NOMO-1 treated with DMSO at 0.1 percent for 48 hours (cell line): Measurements from ENCODE around the gene SLC25A10.
A peak's percentile ranks its signal among the peaks of the same experiment; 100 is the strongest.

ENCODE experiments used
- DNase-seq: peaks from one replicate; lab custom pipeline; 2025; ENCODE audit not compliant: unreplicated experiment; lab: John Stamatoyannopoulos, UW

Gene SLC25A10

DNA sequence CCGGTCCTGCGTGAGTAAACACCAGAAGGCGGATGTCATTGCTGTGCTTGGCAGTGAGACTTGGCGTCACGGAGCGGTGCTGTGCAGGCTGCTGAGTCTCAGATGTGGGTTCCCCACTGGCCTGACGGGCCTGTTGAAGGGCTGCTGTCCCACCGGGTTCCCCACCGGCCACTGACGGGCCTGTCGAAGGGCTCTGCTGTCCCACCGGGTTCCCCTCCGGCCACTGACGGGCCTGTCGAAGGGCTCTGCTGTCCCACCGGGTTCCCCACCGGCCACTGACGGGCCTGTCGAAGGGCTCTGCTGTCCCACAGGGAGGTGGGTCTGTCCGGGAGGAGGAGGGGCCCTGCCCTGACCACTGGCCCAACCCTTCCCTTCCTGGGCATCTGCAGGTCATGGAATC, 25.5 kb upstream of the SLC25A10 start:
- DNase-seq: no peak

DNA sequence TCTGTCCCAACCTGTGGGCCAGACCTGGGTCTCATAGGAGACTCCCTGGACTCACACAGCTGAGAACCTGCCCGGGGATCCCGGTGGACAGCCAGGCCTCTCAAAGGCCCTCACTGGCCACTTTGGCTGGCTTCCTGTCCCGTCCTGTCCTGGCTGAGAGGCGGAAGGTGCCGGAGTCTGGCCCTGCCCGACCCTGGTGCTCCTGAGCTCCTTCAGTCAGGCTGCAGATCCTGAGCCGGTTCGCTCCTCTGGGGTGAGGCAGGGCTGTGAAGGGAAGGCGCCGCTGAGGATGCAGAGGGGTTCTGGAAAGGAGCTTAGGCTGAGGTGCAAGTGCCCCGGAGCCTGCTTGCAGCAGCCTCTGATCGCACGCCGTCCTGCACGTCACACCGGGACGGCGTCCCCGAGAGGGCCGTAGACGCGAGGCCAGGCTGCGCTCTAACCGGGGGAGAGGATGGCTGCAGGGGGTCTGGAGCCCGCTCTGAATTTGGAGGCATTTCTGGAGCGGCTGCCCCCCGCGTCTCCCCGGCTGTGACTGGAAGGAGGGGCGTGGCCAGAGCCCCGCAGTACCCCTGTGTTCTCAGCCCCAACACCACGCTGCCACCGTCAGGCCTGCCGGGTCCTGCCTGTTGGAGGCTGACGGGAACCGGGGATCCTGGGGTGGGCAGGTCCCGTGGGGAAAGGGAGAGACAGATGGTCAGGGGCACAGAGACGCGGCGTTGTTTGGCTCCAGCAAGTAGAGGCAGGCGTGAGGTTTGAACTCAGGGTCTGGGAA, 24.1 kb upstream of the SLC25A10 start:
- DNase-seq: no peak

DNA sequence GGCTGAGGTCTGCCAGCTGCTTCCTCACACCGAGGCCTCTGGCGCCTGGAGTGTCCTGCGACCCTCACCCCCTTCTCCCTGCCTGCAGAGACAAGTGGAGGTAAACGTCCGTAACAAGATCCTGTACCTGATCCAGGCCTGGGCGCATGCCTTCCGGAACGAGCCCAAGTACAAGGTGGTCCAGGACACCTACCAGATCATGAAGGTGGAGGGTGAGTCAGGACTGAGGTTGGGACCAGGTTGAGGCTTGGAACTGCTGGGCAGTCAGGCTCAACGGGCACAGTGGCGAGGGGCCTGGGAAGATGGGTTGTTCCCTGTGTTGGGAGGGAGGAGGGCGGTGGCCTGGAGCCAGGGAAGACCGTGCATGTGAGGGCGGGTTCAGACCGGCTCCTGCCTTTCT, 23.5 kb upstream of the SLC25A10 start:
- no peak for DNase-seq

DNA sequence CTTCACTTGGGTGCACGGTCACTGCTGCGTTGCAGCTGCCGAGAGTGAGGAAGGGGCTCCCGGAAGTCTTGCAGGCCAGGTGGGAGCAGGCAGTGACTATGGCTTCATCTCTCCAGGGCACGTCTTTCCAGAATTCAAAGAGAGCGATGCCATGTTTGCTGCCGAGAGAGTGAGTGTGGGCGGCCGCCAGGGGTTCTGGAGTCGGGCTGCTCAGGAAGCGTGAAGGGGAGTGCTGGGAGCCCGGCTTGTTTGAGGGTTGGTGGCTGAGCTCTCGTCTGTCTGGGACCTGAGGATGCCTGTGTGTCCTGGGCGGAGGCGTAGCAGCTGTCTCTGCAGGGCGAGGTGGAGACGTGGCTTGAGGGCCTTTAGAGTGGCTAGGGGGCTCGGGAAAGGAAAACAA, 22.0 kb upstream of the SLC25A10 start:
- DNase-seq: no peak

DNA sequence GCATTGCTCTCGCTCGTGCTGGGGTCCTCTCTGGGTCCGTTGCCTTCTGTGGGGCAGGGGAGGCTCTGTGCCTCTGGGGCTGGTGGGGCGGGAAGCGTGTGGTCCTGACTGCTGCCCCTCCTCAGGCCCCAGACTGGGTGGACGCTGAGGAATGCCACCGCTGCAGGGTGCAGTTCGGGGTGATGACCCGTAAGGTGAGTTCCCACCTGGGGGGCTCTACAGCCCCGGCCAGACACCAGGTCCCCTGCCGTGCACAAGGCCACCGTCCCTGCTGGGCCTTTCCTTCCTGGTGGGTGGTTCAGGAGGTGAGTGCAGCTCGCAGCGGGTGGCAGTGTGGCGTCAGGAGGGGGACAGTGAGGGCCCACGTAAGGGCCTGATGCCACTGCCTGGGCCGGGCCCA, 21.5 kb upstream of the SLC25A10 start:
- DNase-seq: no peak

DNA sequence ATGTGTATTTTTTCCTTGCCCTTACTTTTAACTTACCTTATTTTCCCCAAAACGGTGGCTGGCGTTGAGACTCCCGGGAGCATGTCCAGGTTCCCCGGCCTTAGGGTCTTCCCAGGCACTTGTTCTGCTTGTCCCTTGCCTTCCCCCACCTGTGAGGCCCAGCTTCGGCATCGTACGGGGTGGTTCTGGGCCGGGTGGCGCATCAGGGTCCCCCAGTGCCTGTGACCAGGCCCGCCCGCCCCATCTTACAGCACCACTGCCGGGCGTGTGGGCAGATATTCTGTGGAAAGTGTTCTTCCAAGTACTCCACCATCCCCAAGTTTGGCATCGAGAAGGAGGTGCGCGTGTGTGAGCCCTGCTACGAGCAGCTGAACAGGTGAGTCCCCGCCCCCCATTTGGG, 20.9 kb upstream of the SLC25A10 start:
- no peak for DNase-seq

DNA sequence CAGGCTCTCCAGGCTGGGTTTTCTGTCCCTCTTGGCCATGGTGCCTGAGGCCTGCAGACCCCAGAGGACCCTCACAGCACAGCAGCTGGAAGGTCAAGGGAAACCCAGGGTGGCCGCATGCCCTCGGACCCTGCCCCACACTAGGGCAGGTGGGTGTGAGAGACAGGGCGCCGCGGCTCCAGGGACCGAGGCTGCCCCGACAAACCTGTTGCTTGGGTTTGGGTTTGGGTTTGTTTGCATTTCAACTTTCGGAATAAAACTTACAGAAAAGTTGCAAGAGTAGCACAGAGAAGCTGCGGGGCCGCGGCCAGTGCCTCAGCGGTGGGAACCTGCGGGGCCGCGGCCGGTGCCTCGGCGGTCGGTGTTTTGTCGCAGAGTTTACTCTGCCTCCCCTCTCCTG, 20.5 kb upstream of the SLC25A10 start:
- DNase-seq: no peak

DNA sequence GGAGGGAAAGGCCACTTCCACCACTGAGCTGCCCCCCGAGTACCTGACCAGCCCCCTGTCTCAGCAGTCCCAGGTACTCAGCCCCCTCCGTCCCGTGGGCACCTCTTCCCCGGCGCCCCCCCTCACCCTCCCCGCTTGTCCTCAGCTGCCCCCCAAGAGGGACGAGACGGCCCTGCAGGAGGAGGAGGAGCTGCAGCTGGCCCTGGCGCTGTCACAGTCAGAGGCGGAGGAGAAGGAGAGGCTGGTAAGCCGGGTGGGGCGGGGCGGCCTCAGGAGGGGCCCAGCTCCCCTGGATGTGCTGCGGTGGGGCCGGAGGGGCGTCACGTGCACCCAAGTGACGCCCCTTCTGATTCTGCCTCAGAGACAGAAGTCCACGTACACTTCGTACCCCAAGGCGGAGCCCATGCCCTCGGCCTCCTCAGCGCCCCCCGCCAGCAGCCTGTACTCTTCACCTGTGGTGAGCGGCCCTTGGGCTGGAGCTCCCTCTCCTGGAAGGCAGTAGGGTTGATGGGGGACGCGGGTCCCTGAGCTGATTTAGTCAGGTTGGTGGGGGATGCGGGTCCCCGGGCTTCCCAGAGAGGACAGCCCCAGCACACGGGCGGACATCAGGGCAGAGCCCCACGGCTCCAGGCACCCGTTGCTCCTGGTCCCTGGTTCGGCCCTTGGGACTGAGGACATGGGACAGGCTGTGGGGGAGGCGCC, 18.4 kb upstream of the SLC25A10 start:
- DNase-seq: no peak

DNA sequence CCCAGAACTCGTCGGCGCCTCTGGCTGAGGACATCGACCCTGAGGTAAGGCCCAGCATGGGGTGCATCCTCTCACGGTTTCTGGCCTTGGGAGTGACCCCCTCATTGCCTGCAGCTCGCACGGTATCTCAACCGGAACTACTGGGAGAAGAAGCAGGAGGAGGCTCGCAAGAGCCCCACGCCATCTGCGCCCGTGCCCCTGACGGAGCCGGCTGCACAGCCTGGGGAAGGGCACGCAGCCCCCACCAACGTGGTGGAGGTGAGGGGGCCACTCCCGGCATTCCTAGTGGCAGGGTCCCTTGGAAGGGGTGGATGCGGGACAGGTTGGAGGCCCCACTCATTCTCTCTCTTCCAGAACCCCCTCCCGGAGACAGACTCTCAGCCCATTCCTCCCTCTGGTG, 17.3 kb upstream of the SLC25A10 start:
- no peak for DNase-seq

DNA sequence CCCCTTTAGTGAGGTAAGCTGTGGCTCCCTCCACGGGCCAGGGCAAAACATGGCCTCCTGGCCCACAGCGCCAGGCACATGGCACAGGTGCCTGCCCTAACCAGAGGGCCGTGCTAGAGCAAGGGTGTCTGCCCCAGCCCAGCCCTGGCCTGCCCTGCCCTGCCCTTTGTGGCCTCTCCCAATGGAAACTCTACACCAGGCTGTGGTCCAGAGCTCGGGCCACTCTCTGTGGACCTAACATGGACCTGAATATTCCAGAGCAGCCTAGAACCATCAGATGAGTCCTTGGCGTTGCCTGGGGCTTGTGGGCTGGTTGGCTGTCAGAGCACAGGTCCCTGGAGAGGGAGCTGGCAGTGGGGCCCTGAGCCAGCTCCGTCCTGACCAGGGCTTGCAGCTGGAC, 16.9 kb upstream of the SLC25A10 start:
- no peak for DNase-seq

DNA sequence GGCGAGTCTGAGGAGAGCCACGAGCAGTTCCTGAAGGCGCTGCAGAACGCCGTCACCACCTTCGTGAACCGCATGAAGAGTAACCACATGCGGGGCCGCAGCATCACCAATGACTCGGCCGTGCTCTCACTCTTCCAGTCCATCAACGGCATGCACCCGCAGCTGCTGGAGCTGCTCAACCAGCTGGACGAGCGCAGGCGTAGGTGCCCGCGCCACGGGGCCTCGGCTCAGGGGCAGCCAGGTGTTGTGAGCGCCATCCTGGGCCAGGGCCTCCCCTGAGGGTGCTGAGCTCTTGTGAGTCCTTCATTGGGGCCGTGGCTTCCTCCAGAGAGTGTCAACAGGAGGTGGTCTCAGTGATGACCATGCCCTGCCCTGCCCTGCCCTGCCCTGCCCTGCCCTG, 16.3 kb upstream of the SLC25A10 start:
- no peak for DNase-seq

DNA sequence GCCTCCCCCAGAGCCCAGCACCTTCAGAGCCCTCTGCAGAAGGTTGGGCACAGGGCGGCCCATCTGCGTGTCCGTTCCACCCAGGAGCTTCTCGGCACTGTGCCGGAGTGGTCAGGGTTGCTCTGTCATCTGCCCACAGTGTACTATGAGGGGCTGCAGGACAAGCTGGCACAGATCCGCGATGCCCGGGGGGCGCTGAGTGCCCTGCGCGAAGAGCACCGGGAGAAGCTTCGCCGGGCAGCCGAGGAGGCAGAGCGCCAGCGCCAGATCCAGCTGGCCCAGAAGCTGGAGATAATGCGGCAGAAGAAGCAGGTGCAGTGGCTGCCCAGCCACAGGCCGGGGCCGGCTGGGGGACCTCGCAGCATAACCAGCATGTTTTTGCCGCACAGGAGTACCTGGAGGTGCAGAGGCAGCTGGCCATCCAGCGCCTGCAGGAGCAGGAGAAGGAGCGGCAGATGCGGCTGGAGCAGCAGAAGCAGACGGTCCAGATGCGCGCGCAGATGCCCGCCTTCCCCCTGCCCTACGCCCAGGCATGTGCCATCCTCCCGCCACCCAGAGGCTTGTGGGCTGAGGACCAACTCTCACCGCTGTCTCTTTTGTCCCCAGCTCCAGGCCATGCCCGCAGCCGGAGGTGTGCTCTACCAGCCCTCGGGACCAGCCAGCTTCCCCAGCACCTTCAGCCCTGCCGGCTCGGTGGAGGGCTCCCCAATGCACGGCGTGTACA, 15.7 kb upstream of the SLC25A10 start:
- no peak for DNase-seq

DNA sequence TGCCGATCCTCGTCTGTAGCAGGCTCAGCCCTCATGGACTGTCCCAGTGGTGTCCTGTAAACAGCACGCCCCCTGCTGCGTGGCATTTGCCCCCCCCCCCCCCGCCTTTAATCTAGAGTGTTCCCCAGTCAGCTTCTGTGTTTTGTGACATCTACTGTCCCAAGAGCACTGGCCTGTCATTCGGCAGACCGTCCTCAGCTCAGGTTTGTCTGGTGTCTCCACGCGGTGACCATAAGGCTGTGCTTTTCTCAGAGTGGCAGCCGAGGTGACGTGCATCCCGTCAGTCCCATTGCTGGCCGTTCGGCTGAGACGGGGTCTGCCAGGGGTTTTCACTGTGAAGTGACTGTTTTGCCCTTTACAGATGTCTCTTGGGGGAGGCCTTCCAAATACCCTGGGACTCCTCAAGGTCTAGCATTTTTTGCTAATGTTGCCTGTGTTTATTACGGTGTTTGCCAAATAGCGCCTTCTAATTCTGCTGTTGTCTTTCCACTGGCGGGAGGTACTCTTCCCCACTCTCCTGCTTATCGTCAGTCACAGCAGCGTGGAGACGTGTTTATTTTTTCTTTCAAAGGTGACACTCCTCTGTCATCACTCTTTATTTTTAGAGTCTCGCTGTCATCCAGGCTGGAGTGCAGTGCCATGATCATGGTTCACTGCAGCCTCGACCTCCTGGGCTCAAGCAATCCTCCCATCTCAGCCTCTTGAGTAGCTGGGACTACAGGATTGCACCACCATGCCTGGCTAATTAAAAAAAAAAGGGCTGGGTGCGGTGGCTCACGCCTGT, 14.6 kb upstream of the SLC25A10 start:
- no peak for DNase-seq

DNA sequence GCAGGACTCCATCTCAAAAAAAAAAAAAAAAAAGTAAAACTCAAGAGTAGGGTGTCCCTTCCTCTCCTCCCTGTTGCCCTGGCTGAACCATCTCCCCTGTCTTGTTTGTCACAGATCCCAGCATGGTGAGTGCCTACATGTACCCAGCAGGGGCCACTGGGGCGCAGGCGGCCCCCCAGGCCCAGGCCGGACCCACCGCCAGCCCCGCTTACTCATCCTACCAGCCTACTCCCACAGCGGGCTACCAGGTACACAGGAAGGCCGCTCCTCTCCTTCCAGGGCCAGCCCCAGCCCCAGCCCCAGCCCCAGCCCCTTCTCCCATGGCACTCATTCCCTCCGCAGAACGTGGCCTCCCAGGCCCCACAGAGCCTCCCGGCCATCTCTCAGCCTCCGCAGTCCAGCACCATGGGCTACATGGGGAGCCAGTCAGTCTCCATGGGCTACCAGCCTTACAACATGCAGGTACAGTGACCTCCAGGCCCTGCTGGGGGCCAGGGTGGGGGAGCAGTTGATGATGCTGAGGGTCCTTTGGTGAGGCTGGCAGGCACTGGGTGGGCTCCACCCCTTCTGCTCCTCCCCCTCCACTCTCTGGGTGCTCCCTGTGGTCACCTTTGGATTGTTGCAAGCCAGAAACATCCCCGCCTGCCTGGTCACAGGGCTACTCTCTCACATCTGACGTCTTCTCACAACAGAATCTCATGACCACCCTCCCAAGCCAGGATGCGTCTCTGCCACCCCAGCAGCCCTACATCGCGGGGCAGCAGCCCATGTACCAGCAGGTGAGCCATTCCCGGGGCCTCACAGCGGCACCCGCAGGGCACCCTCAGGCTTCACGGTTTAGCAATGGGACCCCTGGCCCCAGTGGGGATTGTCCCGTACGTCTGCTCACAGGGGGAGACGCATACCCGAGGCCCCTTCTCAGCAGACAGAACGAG, 11.5 kb upstream of the SLC25A10 start:
- DNase-seq: no peak

DNA sequence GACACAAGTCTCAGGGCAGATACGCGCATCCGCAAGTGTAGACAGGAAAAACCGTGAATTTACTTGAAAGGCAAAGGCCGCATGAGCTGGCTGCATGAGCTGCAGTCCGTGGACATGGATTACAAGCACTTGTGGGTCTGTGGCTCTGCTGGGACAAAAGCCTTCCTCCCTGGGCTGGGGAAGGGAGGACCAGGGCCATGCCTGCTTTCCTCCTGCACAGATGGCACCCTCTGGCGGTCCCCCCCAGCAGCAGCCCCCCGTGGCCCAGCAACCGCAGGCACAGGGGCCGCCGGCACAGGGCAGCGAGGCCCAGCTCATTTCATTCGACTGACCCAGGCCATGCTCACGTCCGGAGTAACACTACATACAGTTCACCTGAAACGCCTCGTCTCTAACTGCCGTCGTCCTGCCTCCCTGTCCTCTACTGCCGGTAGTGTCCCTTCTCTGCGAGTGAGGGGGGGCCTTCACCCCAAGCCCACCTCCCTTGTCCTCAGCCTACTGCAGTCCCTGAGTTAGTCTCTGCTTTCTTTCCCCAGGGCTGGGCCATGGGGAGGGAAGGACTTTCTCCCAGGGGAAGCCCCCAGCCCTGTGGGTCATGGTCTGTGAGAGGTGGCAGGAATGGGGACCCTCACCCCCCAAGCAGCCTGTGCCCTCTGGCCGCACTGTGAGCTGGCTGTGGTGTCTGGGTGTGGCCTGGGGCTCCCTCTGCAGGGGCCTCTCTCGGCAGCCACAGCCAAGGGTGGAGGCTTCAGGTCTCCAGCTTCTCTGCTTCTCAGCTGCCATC, 10.6 kb upstream of the SLC25A10 start:
- no peak for DNase-seq

DNA sequence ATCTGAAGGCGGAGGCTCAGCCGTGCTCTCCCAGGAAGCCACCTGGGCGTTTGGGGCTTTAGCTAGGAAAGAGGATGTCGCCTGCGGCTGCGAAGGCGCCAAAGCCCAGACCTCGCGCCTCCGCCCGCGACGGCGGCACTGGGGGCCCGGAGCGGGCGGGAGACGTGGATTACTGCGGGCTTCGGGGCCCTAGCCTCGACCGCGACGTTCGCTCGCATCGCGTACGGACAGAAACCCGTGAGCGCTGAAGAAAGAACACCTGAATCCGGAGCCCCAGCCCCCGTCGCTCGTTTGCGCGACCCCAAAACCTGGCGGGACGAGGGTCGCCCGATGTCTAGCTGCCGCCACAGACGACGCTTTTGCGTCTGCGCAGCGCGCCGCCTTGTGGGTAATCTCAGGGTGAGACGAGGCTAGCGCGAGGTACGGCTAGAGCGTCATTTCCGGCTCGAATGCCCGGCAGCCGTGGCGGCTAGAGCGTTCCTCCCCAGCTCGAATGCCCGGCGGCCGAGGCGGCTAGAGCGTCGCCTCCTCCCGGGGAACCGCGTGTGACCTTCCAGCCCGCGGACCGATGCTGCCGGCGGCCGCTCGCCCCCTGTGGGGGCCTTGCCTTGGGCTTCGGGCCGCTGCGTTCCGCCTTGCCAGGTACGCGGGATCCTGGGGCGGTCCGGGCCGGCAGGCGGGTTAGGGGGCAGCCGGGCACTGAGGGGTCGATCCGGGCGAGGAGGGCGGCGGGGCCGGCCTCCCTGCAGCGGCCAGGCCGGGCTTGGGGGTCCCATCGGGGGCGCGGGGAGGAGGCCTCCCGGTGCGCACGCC, 8.9 kb upstream of the SLC25A10 start, which contains the start of gene MRPL12:
Gene MRPL12, plus strand, starts transcription at position 434 of the 813 bp plus-strand sequence. Its CDS starts 135 bp downstream, at position 569.
- DNase-seq: peak; percentile 90

DNA sequence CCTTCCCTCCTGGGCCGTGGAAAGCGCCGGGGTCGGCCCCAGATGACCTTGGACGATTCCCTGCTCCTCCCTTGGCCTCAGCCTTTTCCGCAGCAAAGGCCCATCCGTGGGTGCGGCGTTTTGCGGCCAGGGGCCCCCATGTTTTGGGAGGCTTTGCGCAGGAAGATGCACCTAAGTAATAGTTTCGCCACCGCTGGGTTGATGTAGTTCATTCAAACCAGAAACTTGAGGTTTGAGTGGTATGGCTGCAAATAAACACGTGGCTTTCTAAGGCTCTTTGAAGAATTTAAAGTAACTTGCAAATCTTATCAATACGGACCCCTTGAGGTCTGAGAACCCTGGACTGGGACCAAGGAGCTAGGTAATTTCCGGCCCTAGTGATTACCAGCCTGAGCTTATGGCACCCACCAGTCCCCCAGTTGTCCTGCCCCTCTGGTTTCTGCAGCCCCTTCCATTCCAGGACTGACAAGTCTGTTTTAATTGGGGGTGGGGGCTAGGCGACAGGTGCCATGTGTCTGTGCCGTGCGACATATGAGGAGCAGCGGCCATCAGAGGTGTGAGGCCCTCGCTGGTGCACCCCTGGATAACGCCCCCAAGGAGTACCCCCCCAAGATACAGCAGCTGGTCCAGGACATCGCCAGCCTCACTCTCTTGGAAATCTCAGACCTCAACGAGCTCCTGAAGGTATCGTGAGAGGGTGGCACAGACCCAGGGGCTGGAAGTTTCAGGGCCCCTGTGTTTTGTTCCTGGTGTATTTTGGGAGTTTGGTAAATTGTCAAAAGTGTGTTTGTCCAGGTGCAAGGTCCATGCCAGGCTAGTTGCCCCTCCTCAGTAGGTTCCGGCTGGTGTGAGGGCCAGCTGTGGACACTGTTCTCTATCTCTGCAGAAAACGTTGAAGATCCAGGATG, 8.1 kb upstream of the SLC25A10 start:
- DNase-seq: no peak
